Frontal cortex (tissue), 4 donors: ENCODE measurements around the gene EFHD2. TPM values are rescaled to one million over a fixed set of nuclear protein-coding genes. Genes with fewer than 3 reads are reported as not detected.
A peak's percentile ranks its signal among the peaks of the same experiment; 100 is the strongest.
"Not testable (repeated sequence)": the region's sequence is repeated elsewhere in the genome, so short reads cannot be mapped to it uniquely, and the experiment has no call there.

Experiments
- DNase-seq, 2 donors: peaks; one replicate each; pipeline ENCODE4 v3.0.0; 2012; ENCODE audit warnings: low spot score in 2 of 2
- FAIRE-seq: peaks from 2 replicates; lab custom pipeline; 2012; peaks lifted over from hg19 to GRCh38; lab: Jason Lieb, UNC
- total RNA-seq: library from RNA; depleted of rRNA; stranded (reverse); fragments of >200 nt; gene quantifications from one replicate; pipeline ENCODE4 v1.2.3, GENCODE V29; 2014
- donor health status: control.
- donor health status: control.
- donor health status: control.

Gene EFHD2
- 5.3 TPM for total RNA-seq

GRCh38 chr1:15409388-15410222, at the start of gene EFHD2:
EFHD2 (plus strand) TSS chr1:15409888; CDS start chr1:15409972, 84 bp downstream.
- no peak for FAIRE-seq

GRCh38 chr1:15360700-15361099, 49.0 kb upstream of the EFHD2 start:
- DNase-seq (no peak), FAIRE-seq (no peak)

More at GRCh38 chr1:15409388-15410222, at the start of gene EFHD2:
- DNase-seq: peak; percentile 86 to 87

- DNase-seq (no peak), FAIRE-seq (no peak)
Observed at GRCh38 chr1:15362096-15362736, 47.5 kb upstream of the EFHD2 start.

GRCh38 chr1:15362737-15363128, 47.0 kb upstream of the EFHD2 start:
- DNase-seq (no peak), FAIRE-seq (no peak)

GRCh38 chr1:15364740-15365139, 44.9 kb upstream of the EFHD2 start:
- no peak for FAIRE-seq
- no peak for DNase-seq

GRCh38 chr1:15368888-15369287, 40.8 kb upstream of the EFHD2 start:
- FAIRE-seq (no peak), DNase-seq (no peak)

GRCh38 chr1:15370268-15370667, 39.4 kb upstream of the EFHD2 start:
- FAIRE-seq (no peak), DNase-seq (no peak)

- DNase-seq (peak; percentile 19 to 39), FAIRE-seq (no peak)
Observed at GRCh38 chr1:15370781-15371520, 38.7 kb upstream of the EFHD2 start.

- FAIRE-seq (no peak), DNase-seq (no peak)
Observed at GRCh38 chr1:15371610-15372545, 37.8 kb upstream of the EFHD2 start.

GRCh38 chr1:15378729-15379128, 31.0 kb upstream of the EFHD2 start:
- no peak for DNase-seq
- no peak for FAIRE-seq

GRCh38 chr1:15379151-15379550, 30.5 kb upstream of the EFHD2 start:
- FAIRE-seq: not testable (repeated sequence)

GRCh38 chr1:15380601-15381508, 28.8 kb upstream of the EFHD2 start:
- DNase-seq (no peak), FAIRE-seq (no peak)

More at GRCh38 chr1:15379151-15379550, 30.5 kb upstream of the EFHD2 start:
- DNase-seq: not testable (repeated sequence)

- DNase-seq: no peak
- FAIRE-seq: no peak
Observed at GRCh38 chr1:15381805-15382204, 27.9 kb upstream of the EFHD2 start.

- FAIRE-seq (no peak), DNase-seq (no peak)
Observed at GRCh38 chr1:15382601-15383518, 26.8 kb upstream of the EFHD2 start.

- FAIRE-seq (no peak), DNase-seq (no peak)
Observed at GRCh38 chr1:15383810-15384209, 25.9 kb upstream of the EFHD2 start.

GRCh38 chr1:15384301-15384901, 25.3 kb upstream of the EFHD2 start:
- peak; percentile 61 to 75 for DNase-seq
- no peak for FAIRE-seq

GRCh38 chr1:15385420-15385819, 24.3 kb upstream of the EFHD2 start:
- DNase-seq (no peak), FAIRE-seq (no peak)
